Upper lobe of left lung (tissue), 6 donors: ENCODE results near the gene RNF222. TPM values are rescaled to one million over a fixed set of nuclear protein-coding genes. Genes with fewer than 3 reads are reported as not detected.

ENCODE experiments used
- ATAC-seq, 2 donors: fragments of 200-7000 bp; cut with Tn5 transposase; one replicate each; pipeline ENCODE4 v1.9.1; 2022; ENCODE audit warnings: mild to moderate bottlenecking in 2 of 2, moderate library complexity in 2 of 2; ENCODE audit not compliant: low FRiP score in 2 of 2
- DNase-seq, 2 donors: peaks; one replicate each; pipeline ENCODE4 v3.0.0-alpha.2; 2019 to 2020
- H3K27ac ChIP-seq, 4 donors: fragments of 200-600 bp; sonication (generic); one replicate each; pipeline ENCODE4 v1.5.1; 2016 to 2019
- H3K27me3 ChIP-seq, 4 donors: fragments of 200-600 bp; sonication (generic); one replicate each; pipeline ENCODE4 v1.5.1; 2017 to 2019
- H3K36me3 ChIP-seq, 4 donors: fragments of 200-600 bp; sonication (generic); one replicate each; pipeline ENCODE4 v1.5.1; 2016 to 2019
- H3K4me1 ChIP-seq, 4 donors: fragments of 200-600 bp; sonication (generic); one replicate each; pipeline ENCODE4 v1.5.1; 2018 to 2019
- H3K4me3 ChIP-seq, 4 donors: fragments of 200-600 bp; sonication (generic); one replicate each; pipeline ENCODE4 v1.5.1; 2017 to 2019; ENCODE audit warnings: mild to moderate bottlenecking in 2 of 4, moderate library complexity in 1 of 4
- H3K9me3 ChIP-seq, 4 donors: fragments of 200-600 bp; sonication (generic); one replicate each; pipeline ENCODE4 v1.5.1; 2018 to 2019
- CTCF ChIP-seq, 6 experiments: fragments of 450-650 bp in 4 of 6; fragments of 200-600 bp in 2 of 6; sonication (generic) in 2 of 6; IDR thresholded peaks; one replicate each; pipeline ENCODE4 v1.5.1; 2016 to 2019; ENCODE audit warnings: antibody characterized with exemption in 6 of 6
- EP300 ChIP-seq, 4 donors: sonication (generic); formaldehyde crosslinking; IDR thresholded peaks; one replicate each; pipeline ENCODE4 v1.5.1; 2017; ENCODE audit warnings: antibody characterized with exemption in 4 of 4, control low read depth in 2 of 4
- POLR2A ChIP-seq, 4 donors: fragments of 450-650 bp; IDR thresholded peaks; one replicate each; pipeline ENCODE4 v1.5.1; 2016 to 2017; ENCODE audit warnings: antibody characterized with exemption in 4 of 4, mild to moderate bottlenecking in 2 of 4
- POLR2AphosphoS5 ChIP-seq, 2 donors: sonication (generic); formaldehyde crosslinking; IDR thresholded peaks; one replicate each; pipeline ENCODE4 v1.5.1; 2017; ENCODE audit warnings: antibody characterized with exemption in 2 of 2
- WGBS, 2 donors: methylation state at CpG; one replicate each; pipeline ENCODE4 v1.1.5; 2017 to 2018; 5-methylcytosine and 5-hydroxymethylcytosine counted together
- total RNA-seq, 6 donors: library from RNA; depleted of rRNA in 4 of 6; stranded (reverse); fragments of >200 nt in 4 of 6; gene quantifications; one replicate each; pipeline versions ENCODE4 v1.1.0 to v1.2.1, GENCODE V29; 2016 to 2021
- donor health status: DM: no; HTN: no; CAD: no; lungs with moderate emphysema.
- donor health status: DM: no; HTN: yes; CAD: no; lungs with severe emphysema.

The RNF222 gene
- total RNA-seq, 6 donors from 2014 or later = not detected

GRCh38 chr17:8384801-8385378 lies 12.7 kb downstream of the RNF222 start:
- TF ChIP-seq POLR2AphosphoS5 (IDR thresholded peaks at IDR 0.05) = no peak
- TF ChIP-seq EP300 (IDR thresholded peaks at IDR 0.05) = no peak
- no peak for TF ChIP-seq CTCF (IDR thresholded peaks at IDR 0.05)
- no peak for TF ChIP-seq POLR2A (IDR thresholded peaks at IDR 0.05)
- WGBS, 2 donors = 61 to 72% methylated on average over 12 of the region's 12 CpGs
- DNase-seq = no peak
- Histone ChIP-seq H3K27me3 (no peaks in the 10 kb centered on the region), H3K27ac (peak overlapping the region in 3 of 4 donors; percentile 4 to 64 (median 26)), H3K36me3 (peaks cover 12 to 21% (median 18%) of the 10 kb centered on the region in 4 donors), H3K4me1 (peaks cover 37 to 41% (median 39%) of the 10 kb centered on the region in 4 donors), H3K9me3 (no peaks in the 10 kb centered on the region), H3K4me3 (peak overlapping the region in 1 of 4 donors; percentile 97)
- ATAC-seq = no peak

GRCh38 chr17:8383143-8383822 lies 14.3 kb downstream of the RNF222 start, which contains the start of gene RPL26:
RPL26 (minus strand) TSS chr17:8383193; CDS start chr17:8382310, 883 bp downstream.
- H3K27ac ChIP-seq = peak within 1 kb of the TSS; percentile 81 to 93 (median 90)
- H3K9me3 ChIP-seq = no peaks in the 10 kb centered on the region
- peak within 1 kb of the TSS; percentile 67 to 97 (median 80) for H3K4me3 ChIP-seq
- peak; percentile 98 to 100 (median 99) for TF ChIP-seq CTCF (IDR thresholded peaks at IDR 0.05)
- TF ChIP-seq EP300 (IDR thresholded peaks at IDR 0.05) = no peak
- peak in 2 of 4 donors; percentile 3 to 88 for TF ChIP-seq POLR2A (IDR thresholded peaks at IDR 0.05)
- peak; percentile 86 to 96 for TF ChIP-seq POLR2AphosphoS5 (IDR thresholded peaks at IDR 0.05)
- no peaks in the 10 kb centered on the region for H3K27me3 ChIP-seq
- WGBS, 2 donors = 0% methylated on average over 35 to 36 of the region's 55 CpGs
- DNase-seq = peak; percentile 95 to 98
- H3K4me1 ChIP-seq = peaks cover 39 to 43% (median 41%) of the 10 kb centered on the region in 4 donors
- peak; percentile 97 to 98 for ATAC-seq
- peaks cover 25 to 37% (median 34%) of the 10 kb centered on the region in 4 donors for H3K36me3 ChIP-seq

- Histone ChIP-seq H3K36me3 (peaks cover 27 to 42% (median 39%) of the 10 kb centered on the region in 4 donors), H3K27me3 (no peaks in the 10 kb centered on the region), H3K4me3 (peak overlapping the region; percentile 67 to 97 (median 80)), H3K4me1 (peaks cover 39 to 43% (median 41%) of the 10 kb centered on the region in 4 donors), H3K27ac (peak overlapping the region; percentile 81 to 93 (median 90)), H3K9me3 (no peaks in the 10 kb centered on the region)
- TF ChIP-seq CTCF (IDR thresholded peaks at IDR 0.05) = no peak
- peak in 2 of 4 donors; percentile 66 to 84 for TF ChIP-seq POLR2A (IDR thresholded peaks at IDR 0.05)
- no peak for TF ChIP-seq EP300 (IDR thresholded peaks at IDR 0.05)
- TF ChIP-seq POLR2AphosphoS5 (IDR thresholded peaks at IDR 0.05) = no peak
- 0 to 1% methylated on average over 10 to 15 of the region's 15 CpGs for WGBS, 2 donors
- ATAC-seq (peak in 1 of 2 donors; percentile 31), DNase-seq (no peak)
Observed at GRCh38 chr17:8382880-8383142, 14.8 kb downstream of the RNF222 start.

GRCh38 chr17:8382052-8382879 lies 15.4 kb downstream of the RNF222 start:
- Histone ChIP-seq H3K4me3 (peak overlapping the region; percentile 67 to 97 (median 80)), H3K27ac (peak overlapping the region; percentile 81 to 93 (median 90)), H3K27me3 (no peaks in the 10 kb centered on the region), H3K9me3 (no peaks in the 10 kb centered on the region), H3K36me3 (peaks cover 27 to 47% (median 43%) of the 10 kb centered on the region in 4 donors), H3K4me1 (peaks cover 40 to 43% (median 41%) of the 10 kb centered on the region in 4 donors)
- ATAC-seq (no peak), DNase-seq (no peak)
- WGBS, 2 donors = 17 to 21% methylated on average over 27 of the region's 27 CpGs
- TF ChIP-seq EP300 (IDR thresholded peaks at IDR 0.05) (no peak), POLR2A (IDR thresholded peaks at IDR 0.05) (no peak), POLR2AphosphoS5 (IDR thresholded peaks at IDR 0.05) (no peak), CTCF (IDR thresholded peaks at IDR 0.05) (no peak)
